ENCODE measurements around the gene PLEKHA1.

DNA sequence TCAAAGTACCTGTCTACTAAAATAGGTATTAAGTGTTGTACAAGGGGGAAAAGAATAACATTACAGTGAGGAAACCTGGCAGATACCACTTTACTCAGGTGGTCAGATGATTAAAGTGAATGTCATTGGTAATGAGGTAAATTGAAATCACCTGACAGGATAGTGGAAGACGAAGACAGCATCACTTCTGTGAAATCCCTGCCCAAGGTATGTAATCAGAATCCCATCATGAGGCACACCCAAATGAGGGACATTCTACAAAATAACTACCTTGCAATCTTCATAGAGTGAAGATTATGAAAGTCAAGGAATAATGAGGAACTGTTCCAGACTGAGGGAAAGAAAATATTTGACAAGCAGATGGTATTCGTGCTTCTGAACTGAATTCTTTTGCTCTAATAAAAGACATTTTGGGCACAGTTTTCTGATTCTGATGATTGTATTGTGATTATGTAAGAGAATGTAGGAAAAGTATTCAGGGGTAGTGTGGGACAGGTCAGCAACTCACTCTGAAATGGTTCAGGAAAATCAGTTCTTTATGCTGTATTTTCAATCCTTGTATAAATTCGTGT is 46.6 kb downstream of the PLEKHA1 start:
- no peak for TF ChIP-seq CTCF (IDR thresholded peaks at IDR 0.05)
- TF ChIP-seq POLR2A (IDR thresholded peaks at IDR 0.05): no peak
